OCI-LY1 (cell line): ENCODE data around the gene SLC25A13.

ENCODE experiments used
- H2AFZ ChIP-seq: fragments of 200-600 bp; sonication (generic), shearing (Covaris generic); 2 replicates; pipeline ENCODE4 v1.6.0; 2014; ENCODE audit warnings: antibody characterized with exemption, mild to moderate bottlenecking, low read length
- H3F3A ChIP-seq: fragments of 200-600 bp; sonication (generic), shearing (Covaris generic); 2 replicates; pipeline ENCODE4 v1.6.0; 2014; ENCODE audit warnings: mild to moderate bottlenecking, antibody characterized with exemption, low read length, moderate library complexity; ENCODE audit not compliant: insufficient read depth
- H3K27ac ChIP-seq: fragments of 200-600 bp; sonication (generic); 2 replicates; pipeline ENCODE4 v1.5.1; 2014; ENCODE audit warnings: low read length, mixed run types, mild to moderate bottlenecking, low read depth; ENCODE audit not compliant: poor library complexity, severe bottlenecking
- H3K27me3 ChIP-seq: fragments of 200-600 bp; sonication (generic); 2 replicates; pipeline ENCODE4 v1.6.0; 2014; ENCODE audit warnings: antibody characterized with exemption, mild to moderate bottlenecking, low read length, moderate library complexity; ENCODE audit not compliant: insufficient read depth
- H3K36me3 ChIP-seq: fragments of 200-600 bp; sonication (generic); 2 replicates; pipeline ENCODE4 v1.6.1; 2014; ENCODE audit warnings: mild to moderate bottlenecking, antibody characterized with exemption, low read length, moderate library complexity, mixed read lengths; ENCODE audit not compliant: insufficient read depth
- H3K4me1 ChIP-seq: fragments of 200-600 bp; sonication (generic); 2 replicates; pipeline ENCODE4 v1.5.1; 2014; ENCODE audit warnings: mild to moderate bottlenecking, low read length, moderate library complexity; ENCODE audit not compliant: insufficient read depth, severe bottlenecking
- H3K4me2 ChIP-seq: fragments of 200-600 bp; sonication (generic), shearing (Covaris generic); 2 replicates; pipeline ENCODE4 v1.6.1; 2014; ENCODE audit warnings: low read length
- H3K4me3 ChIP-seq: fragments of 200-600 bp; sonication (generic); 2 replicates; pipeline ENCODE4 v1.5.1; 2014; ENCODE audit warnings: low read length, low read depth, mild to moderate bottlenecking, mixed read lengths; ENCODE audit not compliant: poor library complexity, severe bottlenecking
- H3K79me2 ChIP-seq: fragments of 200-600 bp; shearing (Covaris generic); 2 replicates; pipeline ENCODE4 v1.6.1; 2016; ENCODE audit warnings: mixed run types, low read length, mixed read lengths; ENCODE audit not compliant: insufficient read depth
- H3K9ac ChIP-seq: fragments of 200-600 bp; sonication (generic), shearing (Covaris generic); 2 replicates; pipeline ENCODE4 v1.6.1; 2014; ENCODE audit warnings: mild to moderate bottlenecking, low read length, mixed read lengths
- H3K9me2 ChIP-seq: fragments of 200-600 bp; sonication (generic), shearing (Covaris generic); 2 replicates; pipeline ENCODE4 v1.6.1; 2014; ENCODE audit warnings: low read depth, mild to moderate bottlenecking, low read length, mixed read lengths
- H3K9me3 ChIP-seq: fragments of 200-600 bp; shearing (Covaris generic); 2 replicates; pipeline ENCODE4 v1.6.1; 2014; ENCODE audit warnings: low read length, mixed read lengths
- H4K20me1 ChIP-seq: fragments of 200-600 bp; sonication (generic), shearing (Covaris generic); 2 replicates; pipeline ENCODE4 v1.6.0; 2016; ENCODE audit warnings: mild to moderate bottlenecking, low read length; ENCODE audit not compliant: insufficient read depth
- CTCF ChIP-seq: fragments of 200-600 bp; sonication (generic), shearing (Covaris generic); IDR thresholded peaks from 2 replicates; pipeline ENCODE4 v1.5.1; 2017; ENCODE audit warnings: mild to moderate bottlenecking, antibody characterized with exemption, low read length, moderate library complexity, mixed read lengths
- EZH2 ChIP-seq: fragments of 200-600 bp; sonication (generic), shearing (Covaris generic); IDR thresholded peaks from 2 replicates; pipeline ENCODE4 v1.8.0; 2017; ENCODE audit warnings: borderline replicate concordance, mixed run types, mild to moderate bottlenecking, antibody characterized with exemption, low read length, moderate library complexity, mixed read lengths

The SLC25A13 gene

GRCh38 chr7:96122746-96123145 is 199.2 kb downstream of the SLC25A13 start:
- TF ChIP-seq EZH2: no peak
- TF ChIP-seq CTCF: no peak
- H2AFZ ChIP-seq: no peak overlapping the region

GRCh38 chr7:96121752-96122151 is 200.1 kb downstream of the SLC25A13 start:
- peaks cover 10% of the 10 kb centered on the region for H3K36me3 ChIP-seq
- no peaks in the 10 kb centered on the region for H3K79me2 ChIP-seq
- no peak overlapping the region for H3K4me2 ChIP-seq
- no peaks in the 10 kb centered on the region for H3K9me3 ChIP-seq
- no peak overlapping the region for H2AFZ ChIP-seq
- H3K4me1 ChIP-seq: no peaks in the 10 kb centered on the region
- no peak overlapping the region for H3K4me3 ChIP-seq
- no peak overlapping the region for H3K9ac ChIP-seq
- no peaks in the 10 kb centered on the region for H3K9me2 ChIP-seq
- TF ChIP-seq CTCF (no peak), EZH2 (no peak)
- no peaks in the 10 kb centered on the region for H3F3A ChIP-seq
- no peaks in the 10 kb centered on the region for H4K20me1 ChIP-seq
- no peak overlapping the region for H3K27ac ChIP-seq
- H3K27me3 ChIP-seq: no peaks in the 10 kb centered on the region

More at GRCh38 chr7:96122746-96123145, 199.2 kb downstream of the SLC25A13 start:
- no peak overlapping the region for H3K4me3 ChIP-seq
- H3K27ac ChIP-seq: no peak overlapping the region
- no peaks in the 10 kb centered on the region for H3K4me1 ChIP-seq
- no peaks in the 10 kb centered on the region for H4K20me1 ChIP-seq
- no peaks in the 10 kb centered on the region for H3K9me2 ChIP-seq
- H3K79me2 ChIP-seq: no peaks in the 10 kb centered on the region
- H3K4me2 ChIP-seq: no peak overlapping the region
- no peaks in the 10 kb centered on the region for H3F3A ChIP-seq
- H3K9me3 ChIP-seq: no peaks in the 10 kb centered on the region
- no peak overlapping the region for H3K9ac ChIP-seq
- H3K36me3 ChIP-seq: peaks cover 10% of the 10 kb centered on the region
- no peaks in the 10 kb centered on the region for H3K27me3 ChIP-seq

- H3K4me3 ChIP-seq: no peak overlapping the region
- no peaks in the 10 kb centered on the region for H3F3A ChIP-seq
- H3K36me3 ChIP-seq: peaks cover 10% of the 10 kb centered on the region
- H4K20me1 ChIP-seq: no peaks in the 10 kb centered on the region
- TF ChIP-seq CTCF (no peak), EZH2 (no peak)
- H3K27ac ChIP-seq: no peak overlapping the region
- no peaks in the 10 kb centered on the region for H3K27me3 ChIP-seq
- no peak overlapping the region for H3K4me2 ChIP-seq
- no peaks in the 10 kb centered on the region for H3K9me2 ChIP-seq
- no peaks in the 10 kb centered on the region for H3K4me1 ChIP-seq
- H2AFZ ChIP-seq: no peak overlapping the region
- no peak overlapping the region for H3K9ac ChIP-seq
- no peaks in the 10 kb centered on the region for H3K9me3 ChIP-seq
- H3K79me2 ChIP-seq: no peaks in the 10 kb centered on the region
Measured at GRCh38 chr7:96120445-96121225, 201.3 kb downstream of the SLC25A13 start.
